GM12874 (cell line): Measurements from ENCODE around the gene RRP1B.

Experiments
- TF ChIP-seq, protein P1 (sequence below): IDR thresholded peaks from 2 replicates; pipeline ENCODE4 v1.5.1; 2011; ENCODE audit warnings: low read depth, mild to moderate bottlenecking, control low read depth, low read length, moderate library complexity; ENCODE audit not compliant: insufficient read depth

Gene RRP1B

DNA sequence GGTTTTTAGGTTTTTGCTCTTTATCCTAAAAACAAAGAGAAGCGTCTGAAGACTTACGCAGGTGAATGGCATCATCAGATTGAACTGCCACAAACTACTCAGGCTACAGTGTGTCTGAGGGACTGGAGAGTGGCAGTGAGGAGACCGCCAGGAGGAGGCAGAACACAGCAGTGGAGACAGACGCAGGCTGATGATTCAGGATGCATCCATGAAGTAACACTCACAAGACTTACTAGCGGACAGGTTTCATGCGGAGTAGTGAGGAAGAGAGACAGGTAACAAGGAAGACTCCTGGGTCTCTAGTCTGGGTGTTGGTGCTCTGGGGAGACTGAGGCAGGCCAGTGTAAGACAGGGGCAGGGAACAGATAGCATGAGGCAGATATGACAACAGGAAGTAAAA, 5.7 kb upstream of the RRP1B start:
- TF ChIP-seq, protein P1, sequence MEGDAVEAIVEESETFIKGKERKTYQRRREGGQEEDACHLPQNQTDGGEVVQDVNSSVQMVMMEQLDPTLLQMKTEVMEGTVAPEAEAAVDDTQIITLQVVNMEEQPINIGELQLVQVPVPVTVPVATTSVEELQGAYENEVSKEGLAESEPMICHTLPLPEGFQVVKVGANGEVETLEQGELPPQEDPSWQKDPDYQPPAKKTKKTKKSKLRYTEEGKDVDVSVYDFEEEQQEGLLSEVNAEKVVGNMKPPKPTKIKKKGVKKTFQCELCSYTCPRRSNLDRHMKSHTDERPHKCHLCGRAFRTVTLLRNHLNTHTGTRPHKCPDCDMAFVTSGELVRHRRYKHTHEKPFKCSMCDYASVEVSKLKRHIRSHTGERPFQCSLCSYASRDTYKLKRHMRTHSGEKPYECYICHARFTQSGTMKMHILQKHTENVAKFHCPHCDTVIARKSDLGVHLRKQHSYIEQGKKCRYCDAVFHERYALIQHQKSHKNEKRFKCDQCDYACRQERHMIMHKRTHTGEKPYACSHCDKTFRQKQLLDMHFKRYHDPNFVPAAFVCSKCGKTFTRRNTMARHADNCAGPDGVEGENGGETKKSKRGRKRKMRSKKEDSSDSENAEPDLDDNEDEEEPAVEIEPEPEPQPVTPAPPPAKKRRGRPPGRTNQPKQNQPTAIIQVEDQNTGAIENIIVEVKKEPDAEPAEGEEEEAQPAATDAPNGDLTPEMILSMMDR: no peak

DNA sequence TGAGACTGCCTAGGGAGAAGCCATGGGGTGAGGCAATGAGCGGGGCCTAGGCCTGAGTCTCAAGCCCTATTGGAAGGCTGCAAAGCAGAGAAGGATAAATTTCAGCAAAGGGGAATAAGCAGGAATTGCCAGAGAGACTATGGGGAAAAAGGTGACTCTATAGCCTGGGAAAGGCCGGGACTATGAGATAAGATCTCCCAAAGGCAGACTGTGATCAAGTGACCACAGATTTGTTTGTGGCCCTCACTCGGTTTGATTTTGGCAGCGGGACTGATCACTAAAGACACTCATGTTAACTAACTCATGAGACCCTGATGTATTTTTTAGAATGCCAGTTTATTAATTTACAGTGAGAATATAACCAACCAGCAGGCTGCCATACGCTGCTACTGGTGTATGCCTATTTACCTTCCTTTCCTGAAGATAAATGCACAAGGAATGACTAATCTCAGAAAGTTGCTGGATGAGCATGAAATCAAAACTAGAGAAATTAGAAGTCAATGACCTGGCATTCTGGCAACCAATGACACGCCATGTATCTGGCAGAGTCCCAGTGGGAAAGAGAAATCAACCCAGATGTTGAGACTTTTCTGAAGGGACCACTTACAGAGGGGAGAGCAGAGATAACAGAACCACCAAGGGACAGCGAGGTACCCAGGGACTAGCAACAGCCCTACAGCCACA, 4.4 kb upstream of the RRP1B start:
- TF ChIP-seq, protein P1: no peak

DNA sequence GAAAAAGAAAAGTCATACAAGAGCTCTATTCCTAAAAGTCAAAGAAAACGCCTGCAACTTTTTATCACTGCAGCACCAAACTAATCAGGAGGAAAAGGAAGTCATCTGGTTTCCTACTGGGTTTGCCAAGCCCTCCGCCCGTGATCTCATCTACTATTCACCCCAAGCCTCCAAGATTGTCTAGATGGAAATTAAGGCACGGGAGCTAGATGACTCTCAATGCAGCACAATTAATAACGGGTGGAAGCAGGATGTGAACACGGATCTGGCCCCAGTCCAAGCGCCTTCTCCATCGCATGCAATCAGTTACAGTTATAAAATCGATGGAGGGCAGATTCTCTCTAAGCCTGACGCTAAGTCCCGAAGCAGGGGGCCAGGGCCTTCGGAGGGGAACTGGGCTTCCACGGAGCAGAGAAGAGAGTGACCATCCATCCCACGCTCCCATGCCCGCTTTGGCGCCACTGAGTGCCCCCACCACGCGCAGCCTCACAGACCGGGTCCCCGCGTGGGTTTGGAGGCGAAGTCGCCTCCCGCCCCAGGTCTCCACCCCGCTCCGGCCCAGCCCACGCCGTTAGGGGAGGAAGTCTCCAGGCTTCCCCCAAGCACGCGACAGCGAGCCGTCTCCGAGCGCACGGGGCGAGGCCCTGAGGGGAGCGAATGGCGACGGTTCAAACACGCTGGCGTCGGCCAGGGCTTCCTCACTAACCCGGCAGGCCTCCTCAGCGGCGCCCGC, 1.8 kb upstream of the RRP1B start:
- TF ChIP-seq, protein P1: no peak

DNA sequence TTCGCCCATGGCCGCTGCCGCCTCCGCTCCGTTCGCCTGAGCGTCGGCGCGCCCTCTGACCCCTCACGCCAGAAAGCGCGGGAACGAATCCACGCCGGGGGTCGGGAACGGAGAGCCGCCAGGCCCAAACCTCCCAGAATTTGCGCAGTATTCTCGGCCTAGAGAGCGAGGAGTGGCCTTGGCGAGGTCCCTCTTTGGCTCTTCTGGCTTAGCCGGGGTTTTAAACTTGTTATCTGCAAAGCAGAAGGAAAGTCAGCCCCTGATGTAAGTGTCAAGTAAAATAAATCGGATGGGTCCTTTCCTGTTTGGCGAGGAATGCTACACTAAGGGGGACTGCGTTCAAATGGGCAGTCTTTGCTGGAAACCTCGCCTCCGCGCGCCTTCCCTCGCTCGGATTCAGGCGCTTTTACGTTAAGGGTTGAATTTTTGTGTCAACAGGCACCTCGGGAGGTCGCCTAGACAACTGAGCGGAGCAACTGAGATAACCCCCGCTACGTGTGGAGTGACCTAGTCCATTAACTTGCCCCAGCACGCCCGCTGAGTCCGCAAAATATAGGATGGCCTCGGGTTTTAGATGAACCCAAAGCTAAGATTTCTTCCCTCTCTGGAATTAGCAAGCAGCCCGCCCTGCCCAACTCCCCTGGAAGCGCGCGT, 1.1 kb upstream of the RRP1B start:
- TF ChIP-seq, protein P1: no peak

DNA sequence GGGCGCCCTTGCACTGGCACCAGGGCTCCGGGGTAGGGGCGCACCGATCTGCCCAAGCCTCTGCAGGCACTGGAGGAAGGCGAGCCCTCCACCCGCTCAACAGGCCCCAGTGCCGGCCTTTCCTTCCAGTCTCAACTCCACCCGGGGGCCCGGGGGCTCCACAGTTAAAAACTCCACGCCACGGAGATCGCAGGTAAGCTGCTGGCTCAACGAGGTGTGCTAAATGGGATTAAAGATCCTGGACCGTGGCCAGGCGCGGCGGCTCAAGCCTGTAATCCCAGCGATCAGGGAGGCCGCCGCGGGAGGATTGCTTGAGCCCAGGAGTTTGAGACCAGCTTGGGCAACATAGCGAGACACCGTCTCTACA, 608 bp upstream of the RRP1B start:
- TF ChIP-seq, protein P1: no peak

DNA sequence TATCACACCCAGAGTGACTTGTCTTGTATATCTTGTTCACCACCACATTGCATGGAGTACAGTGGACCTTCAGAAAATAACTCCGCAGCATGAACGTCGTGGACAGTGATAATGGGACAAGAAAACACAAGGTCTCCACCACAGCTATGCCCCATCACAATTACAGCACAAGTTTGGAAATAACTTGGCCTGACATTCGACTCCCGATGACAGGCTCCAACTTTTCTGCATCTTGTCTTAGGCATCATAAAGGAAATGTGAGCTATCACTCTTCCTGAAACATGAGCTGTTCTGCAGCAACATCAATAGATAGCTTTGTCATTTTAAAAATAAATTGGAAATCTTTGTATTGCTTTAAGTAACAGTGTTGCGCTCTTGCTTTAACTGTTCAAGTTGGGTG, 2.9 kb downstream of the RRP1B start:
- TF ChIP-seq, protein P1: no peak

DNA sequence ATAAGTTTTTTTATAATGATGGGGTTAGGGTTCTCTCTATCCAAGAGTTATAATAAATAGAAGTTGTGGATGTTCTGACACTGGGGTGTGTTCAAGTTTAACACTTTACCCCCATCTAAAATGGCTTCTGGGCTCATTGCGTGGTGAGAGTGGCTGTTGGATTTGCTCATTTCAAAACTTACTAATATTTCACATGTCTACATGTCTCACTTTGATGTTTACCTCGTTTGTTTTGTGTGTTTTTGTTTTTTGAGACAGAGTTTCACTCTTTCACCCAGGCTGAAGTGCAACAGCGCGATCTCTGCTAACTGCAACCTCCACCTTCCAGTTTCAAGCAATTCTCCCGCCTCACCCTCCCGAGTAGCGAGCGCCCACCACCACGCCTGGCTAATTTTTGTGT, 3.7 kb downstream of the RRP1B start:
- TF ChIP-seq, protein P1: no peak
